CD4-positive, alpha-beta T cell treated with Interleukin-21 for 1 hour (primary cell): ENCODE measurements around the gene BCKDK.
"Not testable (repeated sequence)": the region's sequence is repeated elsewhere in the genome, so short reads cannot be mapped to it uniquely, and the experiment has no call there.

Experiments used
- DNase-seq: peaks from one replicate; pipeline ENCODE4 v3.0.0-alpha.2; 2020

Gene BCKDK

GRCh38 chr16:31129568-31130335 lies 21.6 kb downstream of the BCKDK start:
- no peak for DNase-seq

GRCh38 chr16:31130336-31130891 lies 22.2 kb downstream of the BCKDK start:
- no peak for DNase-seq

- no peak for DNase-seq
Measured at GRCh38 chr16:31130899-31131298, 22.7 kb downstream of the BCKDK start.

- no peak for DNase-seq
Measured at GRCh38 chr16:31131416-31131815, 23.2 kb downstream of the BCKDK start.

- DNase-seq: no peak
Measured at GRCh38 chr16:31131841-31132271, 23.7 kb downstream of the BCKDK start.

GRCh38 chr16:31132303-31132979 lies 24.3 kb downstream of the BCKDK start:
- no peak for DNase-seq

GRCh38 chr16:31133046-31133501 lies 24.9 kb downstream of the BCKDK start:
- no peak for DNase-seq

GRCh38 chr16:31134091-31134571 lies 25.9 kb downstream of the BCKDK start:
- DNase-seq: no peak

- DNase-seq: no peak
Measured at GRCh38 chr16:31134625-31135534, 26.7 kb downstream of the BCKDK start.

- DNase-seq: no peak
Measured at GRCh38 chr16:31135535-31136286, 27.5 kb downstream of the BCKDK start, which contains the start of gene PRSS8. TSS of gene PRSS8 (minus strand) at chr16:31135727. CDS start at chr16:31135498, 229 bp downstream.

- DNase-seq: no peak
Measured at GRCh38 chr16:31136287-31136662, 28.1 kb downstream of the BCKDK start.

GRCh38 chr16:31136822-31137499 lies 28.8 kb downstream of the BCKDK start:
- DNase-seq: not testable (repeated sequence)

GRCh38 chr16:31138621-31139578 lies 30.7 kb downstream of the BCKDK start:
- no peak for DNase-seq

GRCh38 chr16:31141071-31141469 lies 32.9 kb downstream of the BCKDK start:
- not testable (repeated sequence) for DNase-seq

GRCh38 chr16:31141489-31142108 lies 33.4 kb downstream of the BCKDK start:
- no peak for DNase-seq

GRCh38 chr16:31142109-31143010 lies 34.2 kb downstream of the BCKDK start:
- peak; percentile 99 for DNase-seq

- DNase-seq: no peak
Measured at GRCh38 chr16:31143011-31143693, 35.0 kb downstream of the BCKDK start.

- no peak for DNase-seq
Measured at GRCh38 chr16:31143694-31144148, 35.5 kb downstream of the BCKDK start.
